GM19468 (cell line): ENCODE data around the gene ELFN2.

Experiments
- ATAC-seq: cut with Tn5 transposase; IDR thresholded peaks from one replicate; pipeline ENCODE4 v1.9.1; 2021; ENCODE audit warnings: mild to moderate bottlenecking, moderate library complexity, moderate number of reproducible peaks; ENCODE audit not compliant: unreplicated experiment; ENCODE audit errors: extremely low read depth

The ELFN2 gene

GRCh38 chr22:37455896-37456295 lies 28.6 kb upstream of the ELFN2 start:
- ATAC-seq: no peak

- ATAC-seq: no peak
These were observed 27.8 kb upstream of the ELFN2 start for GRCh38 chr22:37454857-37455686.

- no peak for ATAC-seq
These were observed 26.4 kb upstream of the ELFN2 start for GRCh38 chr22:37453696-37454095.

GRCh38 chr22:37451218-37451617 lies 23.9 kb upstream of the ELFN2 start:
- ATAC-seq: no peak

- ATAC-seq: no peak
These were observed 22.2 kb upstream of the ELFN2 start for GRCh38 chr22:37449331-37450001.

GRCh38 chr22:37448516-37449127 lies 21.3 kb upstream of the ELFN2 start:
- ATAC-seq: no peak

GRCh38 chr22:37445501-37445900 lies 18.2 kb upstream of the ELFN2 start:
- no peak for ATAC-seq

GRCh38 chr22:37443977-37444376 lies 16.7 kb upstream of the ELFN2 start:
- no peak for ATAC-seq

GRCh38 chr22:37443086-37443485 lies 15.8 kb upstream of the ELFN2 start:
- no peak for ATAC-seq

- ATAC-seq: no peak
These were observed 15.3 kb upstream of the ELFN2 start for GRCh38 chr22:37442537-37442936.

GRCh38 chr22:37442135-37442534 lies 14.9 kb upstream of the ELFN2 start:
- ATAC-seq: no peak

- no peak for ATAC-seq
These were observed 13.6 kb upstream of the ELFN2 start for GRCh38 chr22:37440875-37441274.

- no peak for ATAC-seq
These were observed 12.1 kb upstream of the ELFN2 start for GRCh38 chr22:37439347-37439746.

GRCh38 chr22:37435970-37436603 lies 8.8 kb upstream of the ELFN2 start:
- ATAC-seq: no peak

- ATAC-seq: no peak
These were observed 6.5 kb upstream of the ELFN2 start for GRCh38 chr22:37433786-37434185.

- ATAC-seq: no peak
These were observed 5.4 kb upstream of the ELFN2 start for GRCh38 chr22:37432708-37433054.

- ATAC-seq: no peak
These were observed 4.8 kb upstream of the ELFN2 start for GRCh38 chr22:37431801-37432707.

GRCh38 chr22:37431366-37431765 lies 4.1 kb upstream of the ELFN2 start:
- ATAC-seq: no peak

GRCh38 chr22:37430941-37431340 lies 3.7 kb upstream of the ELFN2 start:
- ATAC-seq: no peak
